ENCODE results near the gene PAX9.

Gene PAX9

GRCh38 chr14:36661506-36662257 lies at the start of gene PAX9:
Gene PAX9, plus strand, starts transcription at chr14:36661860. Its CDS starts 230 bp downstream, at chr14:36662090.
- DNase-seq, result no peak

GRCh38 chr14:36617824-36618223 lies 43.8 kb upstream of the PAX9 start:
- DNase-seq, result no peak

- DNase-seq, result no peak
These were observed 43.0 kb upstream of the PAX9 start for GRCh38 chr14:36618641-36619040.

- no peak for DNase-seq
These were observed 42.5 kb upstream of the PAX9 start for GRCh38 chr14:36619131-36619530.

- DNase-seq, result no peak
These were observed 41.8 kb upstream of the PAX9 start for GRCh38 chr14:36619853-36620252.

GRCh38 chr14:36625014-36625413 lies 36.6 kb upstream of the PAX9 start:
- no peak for DNase-seq

GRCh38 chr14:36625436-36625835 lies 36.2 kb upstream of the PAX9 start:
- DNase-seq, result no peak

- no peak for DNase-seq
These were observed 35.5 kb upstream of the PAX9 start for GRCh38 chr14:36626151-36626550.

GRCh38 chr14:36627981-36628380 lies 33.7 kb upstream of the PAX9 start:
- DNase-seq, result no peak

- no peak for DNase-seq
These were observed 28.1 kb upstream of the PAX9 start for GRCh38 chr14:36633580-36633979.

GRCh38 chr14:36646664-36647416 lies 14.8 kb upstream of the PAX9 start:
- no peak for DNase-seq

GRCh38 chr14:36647417-36647823 lies 14.2 kb upstream of the PAX9 start:
- DNase-seq, result no peak

- DNase-seq, result no peak
These were observed 13.6 kb upstream of the PAX9 start for GRCh38 chr14:36647824-36648753.

GRCh38 chr14:36649872-36650650 lies 11.6 kb upstream of the PAX9 start:
- no peak for DNase-seq

- DNase-seq, result no peak
These were observed 9.0 kb upstream of the PAX9 start for GRCh38 chr14:36652542-36653201.

- DNase-seq, result no peak
These were observed 8.2 kb upstream of the PAX9 start for GRCh38 chr14:36653413-36653812.

- no peak for DNase-seq
These were observed 7.5 kb upstream of the PAX9 start for GRCh38 chr14:36653962-36654793.

GRCh38 chr14:36654794-36655381 lies 6.8 kb upstream of the PAX9 start:
- DNase-seq, result no peak

- no peak for DNase-seq
These were observed 6.1 kb upstream of the PAX9 start for GRCh38 chr14:36655571-36655962.

- no peak for DNase-seq
These were observed 5.5 kb upstream of the PAX9 start for GRCh38 chr14:36655963-36656686.
